Mucosa of stomach (tissue), 1 donor: ENCODE results near the gene SIGLEC8.
"Not testable (repeated sequence)": the region's sequence is repeated elsewhere in the genome, so short reads cannot be mapped to it uniquely, and the experiment has no call there.

Source experiments
- H3K27me3 ChIP-seq: one replicate; pipeline ENCODE4 v1.7.0; 2013; ENCODE audit warnings: mild to moderate bottlenecking, low read length; ENCODE audit not compliant: control insufficient read depth, insufficient read depth
- H3K36me3 ChIP-seq: one replicate; pipeline ENCODE4 v1.7.0; 2013; ENCODE audit warnings: low read length; ENCODE audit not compliant: control insufficient read depth, insufficient read depth
- H3K4me1 ChIP-seq: one replicate; pipeline ENCODE4 v1.7.0; 2013; ENCODE audit warnings: mild to moderate bottlenecking, low read length; ENCODE audit not compliant: control insufficient read depth, insufficient read depth
- H3K4me3 ChIP-seq: one replicate; pipeline ENCODE4 v1.7.0; 2013; ENCODE audit warnings: low read length
- H3K9ac ChIP-seq: one replicate; pipeline ENCODE4 v1.7.0; 2013; ENCODE audit warnings: mild to moderate bottlenecking, low read length, moderate library complexity
- H3K9me3 ChIP-seq: one replicate; pipeline ENCODE4 v1.7.0; 2013; ENCODE audit warnings: mild to moderate bottlenecking, low read length, moderate library complexity; ENCODE audit not compliant: control insufficient read depth
- donor health status: Pancreatic carcinoma.

SIGLEC8 gene

DNA sequence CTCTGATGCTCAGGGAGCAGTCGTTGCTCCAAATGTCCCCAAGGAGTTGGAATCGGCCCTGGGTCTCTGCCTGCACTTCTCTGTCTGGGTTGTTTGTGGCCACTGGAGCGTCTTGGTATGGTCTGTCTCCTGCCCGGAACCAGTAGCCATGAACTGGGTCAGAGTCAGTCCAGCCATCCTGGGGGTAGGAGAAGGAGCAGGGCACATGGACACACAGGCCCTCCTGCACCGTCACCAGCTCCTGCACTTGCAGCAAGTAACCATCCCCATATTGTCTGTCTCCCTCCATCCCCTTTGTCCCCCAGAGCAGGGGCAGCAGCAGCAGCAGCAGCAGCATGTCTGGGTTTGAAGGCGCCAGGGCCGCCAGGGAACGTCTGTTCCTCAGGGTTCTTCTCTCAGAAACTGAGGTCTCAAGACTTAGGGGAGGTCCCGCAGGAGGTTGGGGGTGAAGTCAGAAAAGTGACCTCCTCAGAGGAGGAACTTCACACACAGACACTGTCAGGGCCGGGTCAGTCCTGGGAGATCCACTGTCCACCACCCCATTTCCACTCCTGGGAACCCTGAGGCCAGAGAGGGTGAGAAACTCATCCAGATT is at the start of gene SIGLEC8:
SIGLEC8 (minus strand) TSS at position 404 of the 595 bp plus-strand sequence; CDS start at position 337, 67 bp downstream.
- no peak within 1 kb of the TSS for H3K4me3 ChIP-seq
- no peaks in the 10 kb centered on the region for H3K4me1 ChIP-seq
- H3K27me3 ChIP-seq: peaks cover 13% of the 10 kb centered on the region
- no peaks in the 10 kb centered on the region for H3K9me3 ChIP-seq
- H3K36me3 ChIP-seq: no peaks in the 10 kb centered on the region
- H3K9ac ChIP-seq: no peak within 1 kb of the TSS

DNA sequence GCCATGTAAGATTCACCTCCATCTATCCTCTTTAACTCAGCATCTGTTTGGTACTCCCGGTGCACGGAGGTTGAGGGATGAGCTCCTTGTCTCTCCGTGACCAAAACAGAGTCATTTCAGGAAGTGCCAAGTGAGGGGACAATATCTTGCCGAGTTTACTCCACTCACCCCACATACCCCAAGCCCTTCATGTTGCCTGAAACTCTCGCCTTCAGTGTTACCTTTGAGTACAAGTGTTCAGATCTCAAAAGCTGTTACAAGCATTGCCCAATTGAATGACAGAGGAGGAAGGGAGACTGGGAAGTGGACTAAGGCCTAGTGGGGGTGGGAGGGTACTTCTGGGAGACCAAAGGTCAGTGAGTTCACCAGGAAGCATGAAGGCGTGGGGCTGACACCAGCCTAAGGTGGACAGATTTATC is 49.4 kb upstream of the SIGLEC8 start:
- Histone ChIP-seq H3K4me1 (peaks cover 16% of the 10 kb centered on the region), H3K9me3 (no peaks in the 10 kb centered on the region), H3K4me3 (no peak overlapping the region), H3K27me3 (no peaks in the 10 kb centered on the region), H3K9ac (no peak overlapping the region), H3K36me3 (no peaks in the 10 kb centered on the region)

- Histone ChIP-seq H3K4me3 (no peak overlapping the region), H3K27me3 (no peaks in the 10 kb centered on the region), H3K4me1 (peaks cover 16% of the 10 kb centered on the region), H3K9me3 (no peaks in the 10 kb centered on the region), H3K9ac (no peak overlapping the region), H3K36me3 (no peaks in the 10 kb centered on the region)
These were observed 48.9 kb upstream of the SIGLEC8 start for GRCh38 chr19:51507192-51507591.

DNA sequence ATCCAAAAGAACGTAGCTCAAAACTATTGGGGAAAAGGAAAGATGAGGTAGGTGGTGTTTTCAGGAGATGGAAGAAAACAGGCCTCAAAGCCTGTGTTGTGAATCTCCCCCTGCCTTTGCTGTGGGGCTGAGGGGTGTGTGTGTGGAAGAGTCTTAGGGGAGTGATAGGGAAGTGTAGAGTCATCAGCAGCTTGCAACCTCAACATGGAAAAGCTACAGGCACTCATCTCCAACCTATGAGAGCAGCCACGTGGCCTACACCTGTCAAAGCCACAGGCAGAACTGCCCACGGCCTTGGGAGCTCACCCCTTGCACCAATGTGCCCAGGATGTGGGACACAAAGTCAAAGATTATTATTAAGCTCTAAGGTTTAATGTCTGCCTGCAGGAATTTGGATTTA is 47.6 kb upstream of the SIGLEC8 start:
- Histone ChIP-seq H3K4me1 (peaks cover 16% of the 10 kb centered on the region), H3K27me3 (no peaks in the 10 kb centered on the region), H3K9ac (no peak overlapping the region), H3K9me3 (no peaks in the 10 kb centered on the region), H3K36me3 (no peaks in the 10 kb centered on the region), H3K4me3 (no peak overlapping the region)

GRCh38 chr19:51503896-51504295 is 45.6 kb upstream of the SIGLEC8 start:
- Histone ChIP-seq H3K4me3 (no peak overlapping the region), H3K9ac (no peak overlapping the region), H3K36me3 (no peaks in the 10 kb centered on the region), H3K4me1 (peaks cover 16% of the 10 kb centered on the region), H3K9me3 (no peaks in the 10 kb centered on the region), H3K27me3 (no peaks in the 10 kb centered on the region)

GRCh38 chr19:51503286-51503817 is 45.1 kb upstream of the SIGLEC8 start:
- H3K27me3 ChIP-seq: no peaks in the 10 kb centered on the region
- H3K4me1 ChIP-seq: peaks cover 15% of the 10 kb centered on the region
- no peak overlapping the region for H3K4me3 ChIP-seq
- H3K9ac ChIP-seq: no peak overlapping the region
- no peaks in the 10 kb centered on the region for H3K36me3 ChIP-seq
- H3K9me3 ChIP-seq: no peaks in the 10 kb centered on the region

DNA sequence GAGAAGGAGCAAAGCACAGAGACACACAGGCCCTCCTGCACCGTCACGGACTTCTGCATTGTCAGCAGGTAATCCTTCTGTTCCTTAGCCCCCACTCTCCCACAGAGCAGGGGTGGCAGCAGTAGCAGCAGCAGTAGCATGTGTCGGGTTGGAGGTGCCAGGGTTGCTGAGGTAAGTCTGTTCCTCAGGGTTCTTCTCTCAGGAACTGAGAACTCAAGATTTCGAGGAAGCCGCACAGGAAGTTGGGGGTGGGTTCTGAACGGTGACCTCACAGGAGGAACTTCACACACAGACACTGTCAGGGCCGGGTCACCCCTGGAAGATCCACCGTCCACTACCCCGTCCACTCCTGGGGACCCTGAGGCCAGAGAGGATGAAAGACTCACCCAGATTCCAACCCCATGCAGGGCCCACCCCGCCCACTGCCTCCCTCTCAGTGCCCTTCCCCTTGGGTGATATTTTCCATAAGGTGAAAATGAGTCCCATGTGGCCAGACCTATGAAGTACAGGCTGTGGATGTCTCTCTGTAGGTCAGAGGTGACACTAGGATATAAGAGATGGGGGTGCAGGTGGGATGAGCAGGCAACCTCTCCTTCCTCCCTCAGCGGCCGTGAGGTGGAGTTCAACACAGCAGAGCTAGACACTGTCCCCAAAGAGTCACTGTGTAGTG is 43.5 kb upstream of the SIGLEC8 start, which contains the start of gene SIGLEC12:
SIGLEC12 (minus strand) TSS at position 207 of the 670 bp plus-strand sequence; CDS start at position 140, 67 bp downstream.
- H3K9me3 ChIP-seq: no peaks in the 10 kb centered on the region
- H3K4me1 ChIP-seq: no peaks in the 10 kb centered on the region
- H3K36me3 ChIP-seq: no peaks in the 10 kb centered on the region
- H3K9ac ChIP-seq: no peak within 1 kb of the TSS
- no peaks in the 10 kb centered on the region for H3K27me3 ChIP-seq
- no peak within 1 kb of the TSS for H3K4me3 ChIP-seq

GRCh38 chr19:51500931-51501330 is 42.7 kb upstream of the SIGLEC8 start:
- not testable (repeated sequence) for H3K4me3 ChIP-seq, H3K9me3 ChIP-seq, H3K27me3 ChIP-seq, H3K36me3 ChIP-seq, H3K4me1 ChIP-seq, H3K9ac ChIP-seq

DNA sequence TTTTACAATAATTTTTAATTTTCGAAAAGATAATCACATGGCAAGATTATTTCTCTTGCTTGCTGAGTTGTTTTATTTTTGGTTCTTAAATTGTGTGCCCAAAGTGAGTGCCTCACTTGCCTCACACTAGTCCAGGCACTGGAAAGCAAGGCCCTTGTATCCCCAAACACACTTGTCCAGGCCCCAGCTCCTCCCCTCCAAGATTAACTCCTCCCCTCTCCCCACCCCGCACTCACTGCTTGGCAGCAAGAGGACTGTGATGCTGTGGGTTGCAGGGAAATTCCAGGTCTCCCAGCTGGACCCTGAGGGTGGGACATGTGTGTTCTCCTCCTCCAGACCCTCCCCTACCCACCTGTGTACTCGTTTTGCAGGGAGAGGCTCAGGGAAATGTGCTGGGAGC is 39.4 kb upstream of the SIGLEC8 start:
- Histone ChIP-seq H3K4me1 (no peaks in the 10 kb centered on the region), H3K9me3 (no peaks in the 10 kb centered on the region), H3K4me3 (no peak overlapping the region), H3K9ac (no peak overlapping the region), H3K36me3 (no peaks in the 10 kb centered on the region), H3K27me3 (peaks cover 5% of the 10 kb centered on the region)

DNA sequence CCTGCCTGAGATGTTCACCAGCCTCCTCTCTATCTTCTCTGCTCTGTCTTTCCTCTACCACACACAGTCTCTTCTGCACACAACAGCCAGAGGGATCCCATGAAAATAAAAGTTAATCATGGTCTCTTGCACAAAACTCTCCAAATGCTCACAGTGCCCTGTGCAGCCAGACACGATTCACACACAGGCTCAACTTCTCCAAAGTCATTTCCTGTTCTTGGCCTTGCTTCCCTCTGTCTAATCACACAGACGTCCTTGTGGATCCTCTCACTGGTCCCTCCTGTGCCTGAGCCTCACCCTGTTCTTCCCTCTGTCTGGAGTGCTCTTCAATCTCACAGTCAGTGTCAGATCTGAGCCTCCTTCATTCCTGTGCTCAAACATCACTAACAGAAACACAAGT is 35.5 kb upstream of the SIGLEC8 start:
- H3K27me3 ChIP-seq: peaks cover 5% of the 10 kb centered on the region
- no peaks in the 10 kb centered on the region for H3K9me3 ChIP-seq
- no peaks in the 10 kb centered on the region for H3K4me1 ChIP-seq
- no peaks in the 10 kb centered on the region for H3K36me3 ChIP-seq
- no peak overlapping the region for H3K4me3 ChIP-seq
- H3K9ac ChIP-seq: no peak overlapping the region

DNA sequence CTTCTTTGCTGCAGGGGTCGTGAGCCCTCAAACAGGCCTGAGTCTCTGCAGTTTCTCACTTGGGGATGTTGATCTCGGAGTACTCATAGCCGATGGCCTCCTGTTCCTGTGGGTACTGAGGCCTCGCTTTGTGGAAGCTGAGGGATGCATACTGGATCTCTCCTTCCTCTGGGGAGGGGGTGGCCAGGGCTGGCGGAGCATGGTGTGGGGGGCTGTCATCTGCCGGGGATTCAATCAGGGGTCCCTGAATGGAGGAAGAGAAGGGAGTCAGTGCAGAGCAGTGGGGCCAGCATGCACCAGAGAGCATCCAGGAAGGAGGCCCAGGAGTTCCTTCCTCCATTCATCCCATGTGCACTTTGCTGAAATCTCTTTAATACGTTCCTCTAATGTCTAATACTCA is 33.3 kb upstream of the SIGLEC8 start:
- H3K9me3 ChIP-seq: no peaks in the 10 kb centered on the region
- no peak overlapping the region for H3K4me3 ChIP-seq
- H3K36me3 ChIP-seq: no peaks in the 10 kb centered on the region
- peaks cover 5% of the 10 kb centered on the region for H3K27me3 ChIP-seq
- H3K9ac ChIP-seq: no peak overlapping the region
- H3K4me1 ChIP-seq: no peaks in the 10 kb centered on the region

GRCh38 chr19:51490676-51491075 is 32.4 kb upstream of the SIGLEC8 start:
- H3K9me3 ChIP-seq: no peaks in the 10 kb centered on the region
- H3K9ac ChIP-seq: no peak overlapping the region
- H3K27me3 ChIP-seq: peaks cover 5% of the 10 kb centered on the region
- H3K4me1 ChIP-seq: no peaks in the 10 kb centered on the region
- H3K36me3 ChIP-seq: no peaks in the 10 kb centered on the region
- no peak overlapping the region for H3K4me3 ChIP-seq
